OCI-LY1 (cell line): ENCODE results near the gene TRPC1.

Experiments used
- CTCF ChIP-seq: fragments of 200-600 bp; sonication (generic), shearing (Covaris generic); IDR thresholded peaks from 2 replicates; pipeline ENCODE4 v1.5.1; 2017; ENCODE audit warnings: mild to moderate bottlenecking, antibody characterized with exemption, low read length, moderate library complexity, mixed read lengths
- EZH2 ChIP-seq: fragments of 200-600 bp; sonication (generic), shearing (Covaris generic); IDR thresholded peaks from 2 replicates; pipeline ENCODE4 v1.8.0; 2017; ENCODE audit warnings: borderline replicate concordance, mixed run types, mild to moderate bottlenecking, antibody characterized with exemption, low read length, moderate library complexity, mixed read lengths

GRCh38 chr3:142734834-142735233 is 11.0 kb downstream of the TRPC1 start:
- TF ChIP-seq CTCF, result no peak
- no peak for TF ChIP-seq EZH2
